ENCODE measurements around the gene RAD51B.

DNA sequence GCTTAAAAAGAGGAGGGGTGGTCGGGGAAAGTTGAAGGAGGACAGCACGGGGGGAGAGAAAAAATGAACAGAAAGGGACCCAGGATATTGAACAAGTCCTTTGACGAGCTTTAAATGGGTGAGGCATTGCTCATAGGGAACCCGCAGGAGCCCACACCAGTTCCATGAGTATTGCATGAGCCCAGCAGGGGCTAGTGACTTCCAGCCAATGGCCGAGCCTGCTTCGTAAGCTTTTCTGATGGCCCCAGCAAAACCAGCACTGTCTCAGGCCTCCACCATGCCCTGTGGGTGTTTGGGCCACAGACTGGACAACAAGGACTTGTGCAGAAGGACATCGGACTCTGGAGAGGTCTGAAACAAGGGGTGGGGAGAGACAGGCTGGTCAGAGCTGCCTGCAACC is 863.7 kb downstream of the RAD51B start:
- TF ChIP-seq RELA (CRISPR knock-in tag; IDR thresholded peaks at IDR 0.05; ENCODE audit: borderline replicate concordance) (no peak), CTCF (IDR thresholded peaks at IDR 0.05) (no peak), ZNF219 (CRISPR knock-in tag; IDR thresholded peaks at IDR 0.05; ENCODE audit: borderline replicate concordance) (no peak), NR2C2 (CRISPR knock-in tag; IDR thresholded peaks at IDR 0.05) (no peak), MYBL2 (CRISPR knock-in tag; IDR thresholded peaks at IDR 0.05) (no peak)
